GM18907 (cell line): ENCODE data around the gene NXN.
A peak's percentile ranks its signal among the peaks of the same experiment; 100 is the strongest.
"Not testable (repeated sequence)": the region's sequence is repeated elsewhere in the genome, so short reads cannot be mapped to it uniquely, and the experiment has no call there.

Experiments used
- ATAC-seq: cut with Tn5 transposase; IDR thresholded peaks from one replicate; pipeline ENCODE4 v1.9.1; 2021; ENCODE audit warnings: mild to moderate bottlenecking, moderate library complexity; ENCODE audit not compliant: unreplicated experiment

The NXN gene

GRCh38 chr17:981292-981658, 1.7 kb upstream of the NXN start:
- no peak for ATAC-seq

GRCh38 chr17:980406-981291, 1.1 kb upstream of the NXN start:
- ATAC-seq: peak; percentile 44

GRCh38 chr17:979212-979538, 401 bp downstream of the NXN start:
- no peak for ATAC-seq

- ATAC-seq: no peak
Measured at GRCh38 chr17:978103-979093, 1.2 kb downstream of the NXN start.

GRCh38 chr17:977166-977565, 2.4 kb downstream of the NXN start:
- no peak for ATAC-seq

- ATAC-seq: no peak
Measured at GRCh38 chr17:976312-976711, 3.3 kb downstream of the NXN start.

GRCh38 chr17:975371-975915, 4.1 kb downstream of the NXN start:
- ATAC-seq: no peak

GRCh38 chr17:974778-975177, 4.8 kb downstream of the NXN start:
- not testable (repeated sequence) for ATAC-seq

GRCh38 chr17:973053-973452, 6.5 kb downstream of the NXN start:
- ATAC-seq: no peak

GRCh38 chr17:971861-972260, 7.7 kb downstream of the NXN start:
- ATAC-seq: not testable (repeated sequence)

GRCh38 chr17:970364-970763, 9.2 kb downstream of the NXN start:
- no peak for ATAC-seq

- no peak for ATAC-seq
Measured at GRCh38 chr17:969811-970355, 9.7 kb downstream of the NXN start.

GRCh38 chr17:968812-969730, 10.5 kb downstream of the NXN start:
- no peak for ATAC-seq

- ATAC-seq: no peak
Measured at GRCh38 chr17:967122-967521, 12.5 kb downstream of the NXN start.

GRCh38 chr17:965311-965989, 14.1 kb downstream of the NXN start:
- no peak for ATAC-seq

- no peak for ATAC-seq
Measured at GRCh38 chr17:964876-965275, 14.7 kb downstream of the NXN start.

GRCh38 chr17:962670-963069, 16.9 kb downstream of the NXN start:
- ATAC-seq: no peak

GRCh38 chr17:962166-962565, 17.4 kb downstream of the NXN start:
- ATAC-seq: no peak

- no peak for ATAC-seq
Measured at GRCh38 chr17:958712-959451, 20.7 kb downstream of the NXN start.
